CD14-positive monocyte (primary cell): ENCODE results near the gene UBIAD1. TPM values are rescaled to one million over a fixed set of nuclear protein-coding genes. Genes with fewer than 3 reads are reported as not detected.

ENCODE experiments used
- DNase-seq, 3 donors: peaks; one replicate each; pipeline ENCODE4 v3.0.0-alpha.2; 2011 to 2022
- H2AFZ ChIP-seq: 2 replicates; pipeline ENCODE4 v1.6.0; 2012; ENCODE audit warnings: mild to moderate bottlenecking, low read depth, low read length, inconsistent platforms; ENCODE audit not compliant: insufficient read depth, poor library complexity, severe bottlenecking
- H3K27ac ChIP-seq, 2 donors: 1 replicate in 1 of 2; 2 replicates in 1 of 2; pipeline ENCODE4 v1.5.1; 2012 to 2013; ENCODE audit warnings: low read length in 2 of 2, control low read depth in 1 of 2, inconsistent platforms in 1 of 2, low read depth in 1 of 2, mild to moderate bottlenecking in 1 of 2
- H3K27me3 ChIP-seq, 2 donors: one replicate each; pipeline versions ENCODE4 v1.6.0 to v1.6.1; 2011 to 2013; ENCODE audit warnings: low read length in 2 of 2; ENCODE audit not compliant: control insufficient read depth in 2 of 2, insufficient read depth in 2 of 2
- H3K36me3 ChIP-seq, 2 donors: replicated peaks in 1 of 2; 1 replicate in 1 of 2; 2 replicates in 1 of 2; pipeline versions ENCODE4 v1.5.1 to v1.6.1; 2012 to 2013; ENCODE audit warnings: low read length in 2 of 2, control low read depth in 1 of 2, inconsistent platforms in 1 of 2, mild to moderate bottlenecking in 1 of 2; ENCODE audit not compliant: insufficient read depth in 2 of 2, control insufficient read depth in 1 of 2
- H3K4me1 ChIP-seq, 2 donors: 1 replicate in 1 of 2; 2 replicates in 1 of 2; pipeline versions ENCODE4 v1.5.1 to v1.6.1; 2012 to 2013; ENCODE audit warnings: low read length in 2 of 2, control low read depth in 1 of 2, inconsistent platforms in 1 of 2, mild to moderate bottlenecking in 1 of 2, moderate library complexity in 1 of 2; ENCODE audit not compliant: insufficient read depth in 2 of 2, control insufficient read depth in 1 of 2
- H3K4me2 ChIP-seq: replicated peaks from 2 replicates; pipeline ENCODE3; 2012; ENCODE audit warnings: low read length, moderate library complexity, mild to moderate bottlenecking; ENCODE audit not compliant: poor library complexity, severe bottlenecking; ENCODE audit errors: extremely low read depth
- H3K4me3 ChIP-seq, 3 experiments: fragments of 200-600 bp in 1 of 3; sonication (generic) in 1 of 3; replicated peaks in 1 of 3; 1 replicate in 2 of 3; 2 replicates in 1 of 3; pipeline ENCODE4 v1.5.1; 2011 to 2013; ENCODE audit warnings: low read length in 3 of 3, mild to moderate bottlenecking in 3 of 3, control low read depth in 2 of 3, low read depth in 2 of 3, inconsistent platforms in 1 of 3, moderate library complexity in 1 of 3
- H3K79me2 ChIP-seq: 2 replicates; pipeline ENCODE4 v1.6.0; 2012; ENCODE audit warnings: mild to moderate bottlenecking, control low read depth, inconsistent platforms, low read length, moderate library complexity; ENCODE audit not compliant: insufficient read depth
- H3K9ac ChIP-seq: 2 replicates; pipeline ENCODE4 v1.6.0; 2017; ENCODE audit warnings: low read length, mild to moderate bottlenecking; ENCODE audit not compliant: insufficient read depth, poor library complexity, severe bottlenecking
- H3K9me3 ChIP-seq, 2 donors: replicated peaks in 1 of 2; 1 replicate in 1 of 2; 2 replicates in 1 of 2; pipeline versions ENCODE4 v1.5.1 to v1.6.1; 2012 to 2013; ENCODE audit warnings: low read length in 2 of 2, control low read depth in 1 of 2; ENCODE audit not compliant: control insufficient read depth in 1 of 2, insufficient read depth in 1 of 2
- H4K20me1 ChIP-seq: 2 replicates; pipeline ENCODE4 v1.6.0; 2012; ENCODE audit warnings: mild to moderate bottlenecking, low read length, control low read depth, moderate library complexity; ENCODE audit not compliant: insufficient read depth
- H3K27ac Mint-ChIP-seq, 7 donors: one replicate each; pipeline ENCODE4 v1.8.0; 2020; ENCODE audit warnings: mild to moderate bottlenecking in 7 of 7, mixed read lengths in 7 of 7, moderate library complexity in 6 of 7, inconsistent platforms in 2 of 7
- H3K27me3 Mint-ChIP-seq, 3 donors: one replicate each; pipeline ENCODE4 v1.8.0; 2021 to 2022; ENCODE audit warnings: low read depth in 3 of 3, mild to moderate bottlenecking in 3 of 3, mixed read lengths in 3 of 3, moderate library complexity in 3 of 3, inconsistent platforms in 1 of 3
- H3K36me3 Mint-ChIP-seq, 2 donors: one replicate each; pipeline ENCODE4 v1.8.0; 2020; ENCODE audit warnings: mixed read lengths in 2 of 2, inconsistent platforms in 1 of 2, mild to moderate bottlenecking in 1 of 2
- H3K4me1 Mint-ChIP-seq: one replicate; pipeline ENCODE4 v1.8.0; 2020; ENCODE audit warnings: mild to moderate bottlenecking, mixed read lengths
- H3K4me3 Mint-ChIP-seq, 2 donors: one replicate each; pipeline ENCODE4 v1.8.0; 2020; ENCODE audit warnings: mild to moderate bottlenecking in 2 of 2, mixed read lengths in 2 of 2, moderate library complexity in 1 of 2
- H3K9me3 Mint-ChIP-seq, 7 donors: one replicate each; pipeline ENCODE4 v1.8.0; 2020 to 2022; ENCODE audit warnings: mixed read lengths in 7 of 7, mild to moderate bottlenecking in 6 of 7, moderate library complexity in 6 of 7, inconsistent platforms in 2 of 7
- WGBS: methylation state at CpG from one replicate; pipeline ENCODE4 v1.1.5; 2013; ENCODE audit warnings: missing lambda C conversion rate; ENCODE audit not compliant: insufficient coverage; 5-methylcytosine and 5-hydroxymethylcytosine counted together
- intact Hi-C, 2 donors: fragments of 100-400 bp; cut with micrococcal nuclease; formaldehyde crosslinking; loops; one replicate each; pipeline versions ENCODE4 v1.15.0 to v1.15.1; 2023
- polyA plus RNA-seq, 3 donors: library from polyadenylated mRNA; depleted of rRNA in 1 of 3; unstranded in 2 of 3; stranded (reverse) in 1 of 3; fragments of 300-500 nt in 2 of 3; fragments of >200 nt in 1 of 3; fragmentation: Illumina TruSeq in 2 of 3; gene quantifications; 1 replicate in 2 of 3; 2 replicates in 1 of 3; pipeline ENCODE4 v1.2.3, GENCODE V29; 2012 to 2021
- TF ChIP-seq, protein P1 (sequence below): fragments of 200-600 bp; IDR thresholded peaks from one replicate; pipeline ENCODE4 v1.8.0; 2022; ENCODE audit warnings: antibody characterized with exemption, mild to moderate bottlenecking

Gene UBIAD1
- polyA plus RNA-seq, 3 donors: 4.3 to 10.5 (median 9.8) TPM

DNA sequence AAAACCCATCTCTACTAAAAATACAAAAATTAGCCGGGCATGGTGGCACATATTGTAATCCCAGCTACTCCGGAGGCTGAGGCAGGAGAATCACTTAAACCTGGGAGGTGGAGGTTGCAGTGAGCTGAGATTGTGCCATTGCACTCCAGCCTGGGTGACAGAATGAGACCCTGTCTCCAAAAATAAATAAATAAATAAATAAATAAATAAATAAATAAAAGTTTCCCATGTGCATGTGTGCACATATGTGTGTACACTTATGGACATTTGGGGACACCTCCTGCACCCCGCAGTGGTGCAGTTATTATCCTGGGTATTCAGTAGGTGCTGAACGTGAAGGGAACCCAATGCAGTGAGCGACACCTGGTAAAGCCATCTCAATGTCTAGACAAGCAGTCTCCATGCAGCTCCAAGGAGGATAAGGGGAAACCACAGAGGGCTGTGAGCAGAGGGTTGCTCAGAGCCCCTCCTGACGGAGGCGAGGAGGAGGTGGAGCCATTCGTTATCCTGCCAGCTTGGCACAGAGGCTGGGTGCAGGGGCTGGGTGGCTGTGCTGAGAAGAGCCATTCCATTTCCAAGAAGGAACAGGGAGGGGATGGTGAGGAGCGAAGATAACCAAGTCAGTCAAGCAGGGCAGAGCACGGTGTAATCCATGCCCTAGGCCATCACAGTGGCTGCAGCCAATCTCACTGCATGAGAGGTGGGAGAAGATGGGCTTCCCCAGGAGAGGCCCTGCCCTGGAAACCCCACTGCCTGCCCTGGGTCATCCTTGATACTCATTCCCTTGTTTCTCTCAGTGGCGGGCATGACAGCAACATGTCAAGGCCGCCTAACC lies 25.6 kb downstream of the UBIAD1 start:
- Histone ChIP-seq H3K27me3 (no peaks in the 10 kb centered on the region), H3K9ac (no peak overlapping the region), H3K9me3 (no peaks in the 10 kb centered on the region), H3K4me3 (no peak overlapping the region), H3K36me3 (peaks cover 8 to 19% of the 10 kb centered on the region in 2 donors), H3K27ac (no peak overlapping the region), H3K4me2 (no peak overlapping the region), H2AFZ (no peak overlapping the region), H4K20me1 (no peaks in the 10 kb centered on the region), H3K4me1 (no peaks in the 10 kb centered on the region), H3K79me2 (no peaks in the 10 kb centered on the region)
- Mint-ChIP-seq H3K4me3 (no peak overlapping the region), H3K4me1 (no peaks in the 10 kb centered on the region), H3K9me3 (no peaks in the 10 kb centered on the region), H3K36me3 (peaks cover 12 to 15% of the 10 kb centered on the region in 2 donors), H3K27ac (no peak overlapping the region), H3K27me3 (peaks cover 0 to 2% (median 0%) of the 10 kb centered on the region in 3 donors)
- DNase-seq: no peak
- intact Hi-C loops: no loop called here
- TF ChIP-seq, protein P1, sequence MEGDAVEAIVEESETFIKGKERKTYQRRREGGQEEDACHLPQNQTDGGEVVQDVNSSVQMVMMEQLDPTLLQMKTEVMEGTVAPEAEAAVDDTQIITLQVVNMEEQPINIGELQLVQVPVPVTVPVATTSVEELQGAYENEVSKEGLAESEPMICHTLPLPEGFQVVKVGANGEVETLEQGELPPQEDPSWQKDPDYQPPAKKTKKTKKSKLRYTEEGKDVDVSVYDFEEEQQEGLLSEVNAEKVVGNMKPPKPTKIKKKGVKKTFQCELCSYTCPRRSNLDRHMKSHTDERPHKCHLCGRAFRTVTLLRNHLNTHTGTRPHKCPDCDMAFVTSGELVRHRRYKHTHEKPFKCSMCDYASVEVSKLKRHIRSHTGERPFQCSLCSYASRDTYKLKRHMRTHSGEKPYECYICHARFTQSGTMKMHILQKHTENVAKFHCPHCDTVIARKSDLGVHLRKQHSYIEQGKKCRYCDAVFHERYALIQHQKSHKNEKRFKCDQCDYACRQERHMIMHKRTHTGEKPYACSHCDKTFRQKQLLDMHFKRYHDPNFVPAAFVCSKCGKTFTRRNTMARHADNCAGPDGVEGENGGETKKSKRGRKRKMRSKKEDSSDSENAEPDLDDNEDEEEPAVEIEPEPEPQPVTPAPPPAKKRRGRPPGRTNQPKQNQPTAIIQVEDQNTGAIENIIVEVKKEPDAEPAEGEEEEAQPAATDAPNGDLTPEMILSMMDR: no peak
- WGBS: 81% methylated on average over 8 of the region's 12 CpGs

DNA sequence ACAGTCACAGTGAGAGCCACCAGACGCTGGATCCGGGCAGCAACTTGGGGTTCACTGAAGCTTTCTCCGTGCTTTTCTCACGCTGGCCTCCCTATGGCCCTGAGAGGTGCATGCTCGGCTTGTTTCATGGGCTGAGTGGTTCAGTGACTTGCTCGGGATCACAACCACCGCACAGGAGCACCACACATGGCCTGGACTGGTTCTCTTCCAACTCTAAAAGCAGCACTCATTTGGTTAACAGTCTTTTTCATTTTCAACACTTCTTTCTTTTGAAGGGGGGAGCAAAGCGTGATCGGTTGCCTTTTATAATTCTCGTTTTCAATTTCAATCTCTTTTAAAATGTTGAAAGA lies 26.2 kb downstream of the UBIAD1 start:
- Histone ChIP-seq H3K27me3 (no peaks in the 10 kb centered on the region), H4K20me1 (no peaks in the 10 kb centered on the region), H3K4me1 (no peaks in the 10 kb centered on the region), H3K27ac (no peak overlapping the region), H2AFZ (no peak overlapping the region), H3K9me3 (no peaks in the 10 kb centered on the region), H3K4me2 (no peak overlapping the region), H3K36me3 (peaks cover 8 to 19% of the 10 kb centered on the region in 2 donors), H3K9ac (no peak overlapping the region), H3K4me3 (no peak overlapping the region), H3K79me2 (no peaks in the 10 kb centered on the region)
- DNase-seq: no peak
- H3K4me3 Mint-ChIP-seq: no peak overlapping the region
- peaks cover 12 to 15% of the 10 kb centered on the region in 2 donors for H3K36me3 Mint-ChIP-seq
- no peaks in the 10 kb centered on the region for H3K9me3 Mint-ChIP-seq
- TF ChIP-seq, protein P1: no peak
- intact Hi-C loops: no loop called here
- 91% methylated on average over 9 of the region's 10 CpGs for WGBS
- H3K4me1 Mint-ChIP-seq: no peaks in the 10 kb centered on the region
- peaks cover 0 to 2% (median 1%) of the 10 kb centered on the region in 3 donors for H3K27me3 Mint-ChIP-seq
- H3K27ac Mint-ChIP-seq: peak overlapping the region in 1 of 7 donors; percentile 80
